OCI-LY7 (cell line): Measurements from ENCODE around the gene MAP3K7. TPM values are rescaled to one million over a fixed set of nuclear protein-coding genes. Genes with fewer than 3 reads are reported as not detected.

Experiments
- Bru-seq: library from RNA; stranded (reverse); fragments of 400-500 nt; gene quantifications from one replicate; lab custom pipeline; 2021; lab: Mats Ljungman, UMichigan
- BruChase-seq, 2 experiments: library from RNA; stranded (reverse); fragments of 400-500 nt; gene quantifications; one replicate each; lab custom pipeline; 2021; lab: Mats Ljungman, UMichigan
- BruUV-seq: library from RNA; stranded (reverse); fragments of 400-500 nt; replicated peaks from 2 replicates; lab custom pipeline; 2021; lab: Mats Ljungman, UMichigan
- CTCF ChIA-PET: fragments of 300-600 bp; sonication (Branson Sonifier 250); formaldehyde crosslinking; loops from one replicate; lab custom pipeline; 2022; ENCODE audit warnings: antibody characterized with exemption; ENCODE audit not compliant: unreplicated experiment; lab: Charles Lee
- POLR2A ChIA-PET: fragments of 300-600 bp; sonication (Branson Sonifier 250); formaldehyde crosslinking; loops from one replicate; lab custom pipeline; 2022; ENCODE audit warnings: antibody characterized with exemption; lab: Charles Lee
- DNase-seq: peaks from one replicate; pipeline ENCODE4 v3.0.0-alpha.2; 2015; ENCODE audit warnings: low spot score
- H2AFZ ChIP-seq: fragments of 200-600 bp; sonication (generic), shearing (Covaris generic); 2 replicates; pipeline ENCODE4 v1.6.1; 2014; ENCODE audit warnings: mild to moderate bottlenecking, antibody characterized with exemption, low read length, moderate library complexity
- H3K27ac ChIP-seq: fragments of 200-600 bp; sonication (generic); 2 replicates; pipeline ENCODE4 v1.5.1; 2014; ENCODE audit warnings: mixed run types, low read depth, mild to moderate bottlenecking, moderate library complexity, low read length, inconsistent platforms; ENCODE audit not compliant: poor library complexity, severe bottlenecking
- H3K36me3 ChIP-seq: fragments of 200-600 bp; sonication (generic); 2 replicates; pipeline ENCODE4 v1.6.1; 2014; ENCODE audit warnings: mild to moderate bottlenecking, antibody characterized with exemption, low read length, moderate library complexity, mixed read lengths; ENCODE audit not compliant: insufficient read depth
- H3K4me1 ChIP-seq: fragments of 200-600 bp; sonication (generic); 2 replicates; pipeline ENCODE4 v1.5.1; 2014; ENCODE audit warnings: mild to moderate bottlenecking, low read length; ENCODE audit not compliant: insufficient read depth, poor library complexity, severe bottlenecking
- H3K4me2 ChIP-seq: fragments of 200-600 bp; sonication (generic); 2 replicates; pipeline ENCODE4 v1.6.1; 2014; ENCODE audit warnings: mild to moderate bottlenecking, low read length
- H3K4me3 ChIP-seq: fragments of 200-600 bp; sonication (generic); 2 replicates; pipeline ENCODE4 v1.5.1; 2014; ENCODE audit warnings: mild to moderate bottlenecking, low read depth, low read length; ENCODE audit not compliant: poor library complexity, severe bottlenecking
- H3K79me2 ChIP-seq: fragments of 200-600 bp; sonication (generic); 2 replicates; pipeline ENCODE4 v1.6.1; 2016; ENCODE audit warnings: low read depth, mild to moderate bottlenecking, low read length, moderate library complexity, mixed read lengths; ENCODE audit not compliant: insufficient read depth
- H3K9me2 ChIP-seq: fragments of 200-600 bp; sonication (generic); 2 replicates; pipeline ENCODE4 v1.6.1; 2016; ENCODE audit warnings: mild to moderate bottlenecking, low read length, mixed read lengths; ENCODE audit not compliant: insufficient read depth
- H3K9me3 ChIP-seq: fragments of 200-600 bp; sonication (generic); 2 replicates; pipeline ENCODE4 v1.6.1; 2014; ENCODE audit warnings: mild to moderate bottlenecking, mixed run types, low read length, mixed read lengths
- H4K20me1 ChIP-seq: fragments of 200-600 bp; sonication (generic); 2 replicates; pipeline ENCODE4 v1.6.1; 2014; ENCODE audit warnings: mild to moderate bottlenecking, antibody characterized with exemption, low read length, moderate library complexity, mixed read lengths; ENCODE audit not compliant: insufficient read depth
- EZH2phosphoT487 ChIP-seq: fragments of 200-600 bp; sonication (generic); IDR thresholded peaks from 2 replicates; pipeline ENCODE4 v1.6.1; 2018; ENCODE audit warnings: low read depth, borderline replicate concordance, mild to moderate bottlenecking, mixed run types, antibody characterized with exemption, low read length, moderate library complexity, mixed read lengths
- intact Hi-C: fragments of 100-400 bp; cut with micrococcal nuclease; formaldehyde crosslinking; loops from one replicate; pipeline ENCODE4 v1.10.0; 2022; ENCODE audit not compliant: unreplicated experiment
- long read RNA-seq: library from polyadenylated mRNA; stranded (forward); transcript quantifications from one replicate; pipeline ENCODE4 v2.0.0, GENCODE V29; 2022
- total RNA-seq, 2 experiments: library from RNA; depleted of rRNA in 1 of 2; stranded (reverse); fragments of >200 nt in 1 of 2; shearing (Covaris generic) in 1 of 2; gene quantifications; 2 replicates each; pipeline ENCODE4 v1.2.3, GENCODE V29; 2014 to 2022
- TF ChIP-seq, protein P1 (sequence below): fragments of 200-600 bp; sonication (generic); conservative IDR thresholded peaks from 2 replicates; pipeline ENCODE4 v1.5.1; 2014; ENCODE audit warnings: mild to moderate bottlenecking, antibody characterized with exemption, low read length, moderate library complexity, mixed read lengths

The MAP3K7 gene
- 25.6 and 29.5 TPM in 2 replicates for total RNA-seq (2014; rRNA removed; shearing (Covaris generic))
- 45.7 and 46.3 TPM in 2 replicates for total RNA-seq (2022)
- Bru-seq, nascent RNA: percentile 91 among the genes with signal in this experiment
- percentile 83 among the genes with signal in this experiment for BruChase-seq, experiment 1, labeled RNA remaining after a 6-hour chase
- BruChase-seq, experiment 2, labeled RNA remaining after a 2-hour chase: percentile 84 among the genes with signal in this experiment
- long read RNA-seq, full-length matches to known transcripts: 135 of 182 reads
- long read RNA-seq, partial matches to known transcripts: 3 of 182 reads
- long read RNA-seq, other reads (novel, unspliced or antisense): 44 of 182 reads

DNA sequence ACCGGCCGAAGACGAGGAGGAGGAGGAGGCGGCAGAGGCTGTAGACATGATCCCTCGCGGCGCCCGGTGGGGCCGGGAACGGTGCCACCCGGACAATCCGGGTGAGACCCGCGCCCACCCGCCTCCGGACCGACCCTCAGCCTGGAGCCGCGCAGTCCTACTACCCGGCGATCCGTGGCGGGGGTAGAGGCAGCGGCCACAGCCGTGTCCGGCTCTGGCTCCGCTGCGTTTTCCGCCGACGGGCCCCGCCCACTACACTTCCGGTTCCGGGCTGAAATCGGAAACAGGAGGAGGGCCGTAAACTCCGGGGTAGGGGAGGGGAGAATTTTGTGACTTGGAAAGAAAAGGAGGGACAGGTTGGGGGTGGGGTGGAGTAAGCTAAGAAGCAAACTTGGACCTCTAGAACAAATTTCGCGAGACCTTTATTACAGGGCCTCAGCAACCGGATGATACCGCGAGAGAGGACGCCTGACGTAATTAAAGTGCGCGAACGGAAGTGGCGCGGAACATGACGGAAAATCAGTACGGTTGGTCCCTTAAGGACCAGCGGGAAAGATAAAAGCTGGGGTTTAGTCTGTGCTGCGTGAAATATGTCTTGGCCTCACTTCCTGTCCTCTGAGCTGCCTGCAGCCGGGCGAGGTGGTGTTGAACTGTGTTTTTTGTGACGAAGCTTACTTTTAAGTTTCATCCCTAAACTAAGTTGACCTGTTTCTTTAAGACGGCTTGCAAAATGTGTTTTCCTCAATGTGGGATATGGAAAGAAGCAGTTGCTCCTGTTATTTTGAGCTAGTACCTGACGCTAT lies at the start of gene MAP3K7:
MAP3K7 (minus strand) TSS at position 237 of the 803 bp plus-strand sequence; CDS start at position 48, 189 bp downstream.
- ChIA-PET CTCF (no interaction called here), POLR2A (interaction anchor here (0.6 to 1.9 kb wide), 15 partner anchors 8 to 1220 kb away, joined by 3 to 7 read pairs (median 3); no protein-coding TSS in a partner anchor)
- Histone ChIP-seq H3K9me2 (no peaks in the 10 kb centered on the region), H3K27ac (peak within 1 kb of the TSS; percentile 77), H3K4me2 (peak within 1 kb of the TSS; percentile 78), H2AFZ (peak within 1 kb of the TSS; percentile 94), H3K9me3 (no peaks in the 10 kb centered on the region), H3K4me1 (peaks cover 24% of the 10 kb centered on the region), H3K4me3 (peak within 1 kb of the TSS; percentile 99), H4K20me1 (peaks cover 17% of the 10 kb centered on the region; the same call in 1 of the 2 replicates), H3K79me2 (peaks cover 49% of the 10 kb centered on the region), H3K36me3 (no peaks in the 10 kb centered on the region)
- no TSS peak for BruUV-seq
- intact Hi-C loops: loop anchor here (5.0 kb wide), 1 partner anchor 290 kb away; the partner anchor contains the start of gene BACH2
- peak; percentile 96 for DNase-seq
- no peak for TF ChIP-seq EZH2phosphoT487
- TF ChIP-seq, protein P1, sequence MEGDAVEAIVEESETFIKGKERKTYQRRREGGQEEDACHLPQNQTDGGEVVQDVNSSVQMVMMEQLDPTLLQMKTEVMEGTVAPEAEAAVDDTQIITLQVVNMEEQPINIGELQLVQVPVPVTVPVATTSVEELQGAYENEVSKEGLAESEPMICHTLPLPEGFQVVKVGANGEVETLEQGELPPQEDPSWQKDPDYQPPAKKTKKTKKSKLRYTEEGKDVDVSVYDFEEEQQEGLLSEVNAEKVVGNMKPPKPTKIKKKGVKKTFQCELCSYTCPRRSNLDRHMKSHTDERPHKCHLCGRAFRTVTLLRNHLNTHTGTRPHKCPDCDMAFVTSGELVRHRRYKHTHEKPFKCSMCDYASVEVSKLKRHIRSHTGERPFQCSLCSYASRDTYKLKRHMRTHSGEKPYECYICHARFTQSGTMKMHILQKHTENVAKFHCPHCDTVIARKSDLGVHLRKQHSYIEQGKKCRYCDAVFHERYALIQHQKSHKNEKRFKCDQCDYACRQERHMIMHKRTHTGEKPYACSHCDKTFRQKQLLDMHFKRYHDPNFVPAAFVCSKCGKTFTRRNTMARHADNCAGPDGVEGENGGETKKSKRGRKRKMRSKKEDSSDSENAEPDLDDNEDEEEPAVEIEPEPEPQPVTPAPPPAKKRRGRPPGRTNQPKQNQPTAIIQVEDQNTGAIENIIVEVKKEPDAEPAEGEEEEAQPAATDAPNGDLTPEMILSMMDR: no peak

DNA sequence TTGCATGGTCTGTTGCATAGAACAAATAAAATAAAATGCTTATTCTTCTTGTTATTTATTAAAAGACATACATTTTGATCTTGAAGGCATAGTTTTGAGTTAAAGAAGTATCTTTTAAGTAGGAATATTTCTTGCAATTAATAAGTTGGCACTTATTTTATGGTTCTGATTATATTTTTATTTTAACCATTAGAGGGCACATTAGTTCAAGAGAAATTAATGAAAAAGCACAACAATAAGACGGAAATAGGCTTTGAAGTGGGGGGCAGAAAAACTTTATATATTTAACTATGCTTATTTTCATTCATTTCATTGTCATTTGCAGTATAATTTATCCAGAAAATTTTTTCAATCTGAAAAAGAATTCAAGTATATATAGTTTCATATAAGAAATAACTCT lies 44.2 kb upstream of the MAP3K7 start:
- no peak for DNase-seq
- Histone ChIP-seq H2AFZ (no peak overlapping the region), H3K27ac (no peak overlapping the region), H3K36me3 (no peaks in the 10 kb centered on the region), H3K79me2 (no peaks in the 10 kb centered on the region), H3K4me2 (no peak overlapping the region), H4K20me1 (no peaks in the 10 kb centered on the region), H3K9me3 (no peaks in the 10 kb centered on the region), H3K4me3 (no peak overlapping the region), H3K4me1 (no peaks in the 10 kb centered on the region), H3K9me2 (no peaks in the 10 kb centered on the region)
- intact Hi-C loops: no loop called here
- TF ChIP-seq, protein P1: peak; percentile 68
- no peak for TF ChIP-seq EZH2phosphoT487
- no TSS peak for BruUV-seq
- POLR2A ChIA-PET: interaction anchor here (0.6 to 1.6 kb wide), 3 partner anchors 11 to 140 kb away, joined by 3 to 6 read pairs (median 3); no protein-coding TSS in a partner anchor
- CTCF ChIA-PET: no interaction called here
